ES-I3 (cell line): Measurements from ENCODE around the gene CDC42BPB.

Experiments used
- H3K36me3 ChIP-seq: 2 replicates; pipeline ENCODE4 v1.6.1; 2013; ENCODE audit warnings: mild to moderate bottlenecking, low read length, control low read depth, moderate library complexity; ENCODE audit not compliant: insufficient read depth
- H3K4me1 ChIP-seq: 2 replicates; pipeline ENCODE4 v1.6.1; 2013; ENCODE audit warnings: mild to moderate bottlenecking, control low read depth, low read length; ENCODE audit not compliant: insufficient read depth
- H3K9ac ChIP-seq: 2 replicates; pipeline ENCODE4 v1.6.1; 2013; ENCODE audit warnings: low read depth, mild to moderate bottlenecking, low read length, moderate library complexity
- H3K9me3 ChIP-seq: 2 replicates; pipeline ENCODE4 v1.6.1; 2013; ENCODE audit warnings: mild to moderate bottlenecking, low read length, moderate library complexity; ENCODE audit not compliant: control insufficient read depth, insufficient read depth

CDC42BPB gene

GRCh38 chr14:102980409-102980810, 76.9 kb downstream of the CDC42BPB start:
- Histone ChIP-seq H3K9ac (no peak overlapping the region), H3K9me3 (no peaks in the 10 kb centered on the region), H3K36me3 (peaks cover 49% of the 10 kb centered on the region)

GRCh38 chr14:102979406-102979805, 77.9 kb downstream of the CDC42BPB start:
- peaks cover 45% of the 10 kb centered on the region for H3K36me3 ChIP-seq
- no peaks in the 10 kb centered on the region for H3K9me3 ChIP-seq

More at GRCh38 chr14:102980409-102980810, 76.9 kb downstream of the CDC42BPB start:
- H3K4me1 ChIP-seq, result no peaks in the 10 kb centered on the region

DNA sequence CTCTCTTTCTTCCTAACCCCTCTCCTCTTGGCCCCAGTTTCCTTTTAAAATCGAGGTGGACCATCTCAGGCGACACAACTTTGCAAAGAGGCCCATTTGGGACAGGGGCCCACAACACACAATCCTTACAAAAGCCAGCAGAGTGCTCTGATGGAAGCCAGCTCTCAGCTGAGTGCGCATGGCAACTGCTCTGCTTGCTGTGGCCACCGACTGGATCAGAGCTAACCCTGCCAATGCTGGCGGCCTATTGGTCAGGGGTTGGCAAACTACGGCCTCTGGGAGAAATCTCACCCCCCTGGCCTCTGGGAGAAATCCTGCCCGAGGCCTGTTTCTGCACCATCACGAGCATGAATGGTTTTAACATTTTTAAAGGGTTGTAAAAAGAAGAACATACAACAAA, 79.9 kb downstream of the CDC42BPB start:
- Histone ChIP-seq H3K9ac (no peak overlapping the region), H3K9me3 (no peaks in the 10 kb centered on the region), H3K4me1 (no peaks in the 10 kb centered on the region), H3K36me3 (peaks cover 32% of the 10 kb centered on the region)

More at GRCh38 chr14:102979406-102979805, 77.9 kb downstream of the CDC42BPB start:
- no peaks in the 10 kb centered on the region for H3K4me1 ChIP-seq
- no peak overlapping the region for H3K9ac ChIP-seq

DNA sequence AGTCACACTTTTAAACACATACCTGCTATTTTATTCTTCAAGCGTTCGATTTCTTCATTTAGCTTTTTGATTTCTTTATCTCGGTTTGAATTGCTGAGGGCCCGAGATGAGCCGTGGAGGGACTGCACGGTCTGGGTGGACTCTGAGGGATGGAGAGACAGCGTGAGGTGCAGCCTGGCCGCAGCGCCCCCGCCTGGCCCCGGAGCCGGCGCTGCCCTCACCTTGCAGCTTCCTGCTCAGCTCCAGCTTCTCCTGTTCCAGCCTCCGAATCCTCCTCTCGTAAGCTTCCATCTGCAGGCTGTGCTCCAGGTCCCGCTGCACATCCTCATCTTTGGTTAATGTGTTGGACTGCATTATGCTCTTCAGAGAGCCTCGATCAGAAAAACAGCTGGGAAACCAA, 81.7 kb downstream of the CDC42BPB start:
- Histone ChIP-seq H3K36me3 (peaks cover 35% of the 10 kb centered on the region), H3K4me1 (no peaks in the 10 kb centered on the region), H3K9ac (no peak overlapping the region), H3K9me3 (no peaks in the 10 kb centered on the region)

DNA sequence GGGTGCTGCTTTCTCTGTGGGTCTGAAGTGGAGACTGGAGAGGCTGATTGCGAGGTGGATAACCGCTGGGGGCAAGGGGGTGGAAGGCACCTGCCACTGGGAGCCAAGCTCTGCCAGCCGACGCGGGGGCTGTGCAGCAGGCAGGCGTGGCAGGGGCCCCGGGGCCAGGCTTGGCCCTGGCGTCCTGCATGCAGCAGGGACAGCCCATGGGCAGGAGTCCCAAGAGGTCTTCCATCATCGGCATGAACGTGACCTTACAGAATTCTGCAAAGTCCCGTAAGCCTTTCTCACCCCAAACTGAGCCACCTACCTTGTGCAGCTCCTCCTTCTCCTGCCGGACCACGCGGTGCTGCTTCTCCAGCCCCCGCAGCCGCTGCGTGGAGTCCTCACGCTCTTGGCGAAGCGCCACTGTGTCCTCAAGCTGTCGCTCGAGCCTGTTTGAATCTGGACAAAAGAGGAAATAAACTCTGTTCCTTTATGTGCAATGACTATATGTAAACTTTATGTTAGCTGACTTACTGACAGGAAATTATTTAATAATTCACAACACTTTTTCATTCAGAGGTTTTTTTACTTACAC, 83.6 kb downstream of the CDC42BPB start:
- Histone ChIP-seq H3K36me3 (peaks cover 29% of the 10 kb centered on the region), H3K9me3 (no peaks in the 10 kb centered on the region), H3K9ac (no peak overlapping the region), H3K4me1 (no peaks in the 10 kb centered on the region)

DNA sequence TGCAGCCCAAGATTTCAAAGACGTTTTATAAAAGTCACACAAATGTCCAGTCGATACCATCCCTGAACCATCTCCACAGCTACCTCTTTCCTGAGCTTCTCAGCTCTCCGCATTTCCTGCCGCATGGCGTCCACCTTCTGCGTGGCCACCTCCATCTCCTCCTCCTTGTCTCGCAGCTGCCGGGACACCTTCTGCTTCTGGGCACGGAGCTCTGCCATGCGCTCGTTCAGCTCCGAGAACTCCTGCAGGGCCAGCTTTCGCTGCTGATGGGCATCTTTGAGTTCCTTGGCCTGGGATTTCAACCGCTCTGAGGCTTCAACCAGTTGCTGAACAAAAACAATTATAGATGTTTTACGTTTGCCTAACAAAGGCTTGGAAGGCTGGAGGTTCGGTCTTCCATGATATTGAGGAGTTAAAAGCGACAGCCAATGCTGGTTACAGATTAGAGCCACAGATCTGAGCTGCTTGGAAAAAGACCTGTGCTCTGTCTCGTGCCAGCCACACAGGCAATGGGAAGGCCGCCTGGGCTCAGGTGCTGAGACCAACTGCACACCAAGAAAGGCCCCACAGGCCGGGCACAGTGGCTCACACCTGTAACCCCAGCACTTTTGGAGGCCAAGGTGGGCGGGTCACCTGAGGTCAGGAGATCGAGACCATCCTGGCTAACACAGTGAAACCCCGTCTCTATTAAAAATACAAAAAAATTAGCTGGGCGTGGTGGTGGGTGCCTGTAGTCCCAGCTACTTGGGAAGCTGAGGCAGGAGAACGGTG, 85.3 kb downstream of the CDC42BPB start:
- Histone ChIP-seq H3K36me3 (peaks cover 32% of the 10 kb centered on the region), H3K9ac (no peak overlapping the region), H3K4me1 (no peaks in the 10 kb centered on the region), H3K9me3 (no peaks in the 10 kb centered on the region)

DNA sequence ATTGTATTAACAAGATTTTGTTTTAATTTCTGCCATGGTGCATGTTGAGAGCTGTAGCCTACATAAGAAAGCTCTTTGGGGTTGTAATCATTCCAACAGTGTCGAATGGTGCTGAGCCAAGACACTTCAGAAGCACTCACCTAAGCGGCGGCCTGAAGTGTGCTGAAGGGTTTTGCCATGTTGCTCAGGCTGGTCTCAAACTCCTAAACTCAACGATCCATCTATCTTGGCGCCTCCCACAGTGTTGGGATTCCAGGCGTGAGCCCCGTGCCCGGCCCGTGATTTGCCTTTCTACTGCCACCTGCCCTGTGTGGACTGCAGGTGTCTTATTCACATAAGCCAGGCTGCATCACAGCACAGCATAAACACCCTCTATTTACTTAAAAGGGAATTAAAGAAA, 86.0 kb downstream of the CDC42BPB start:
- H3K36me3 ChIP-seq, result peaks cover 36% of the 10 kb centered on the region
- H3K9me3 ChIP-seq, result no peaks in the 10 kb centered on the region
- H3K4me1 ChIP-seq, result no peaks in the 10 kb centered on the region

DNA sequence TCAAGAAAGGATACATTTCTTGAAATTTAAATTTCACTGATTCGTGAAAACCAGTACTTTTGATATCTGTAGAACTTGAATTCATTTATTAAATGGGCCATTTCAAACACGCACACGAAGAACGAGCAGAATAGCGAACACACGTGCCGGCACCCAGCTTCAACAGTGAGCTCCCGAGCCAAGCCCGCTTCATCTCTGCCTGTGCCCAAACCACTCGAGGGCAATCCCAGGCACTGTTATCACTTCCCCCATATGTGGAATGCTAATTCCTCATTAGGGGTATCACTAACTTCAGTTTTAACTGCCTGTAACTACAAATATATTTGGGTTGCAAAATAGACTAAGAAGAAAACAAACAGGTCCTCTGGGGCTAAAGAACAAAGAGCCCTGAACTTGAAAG, 86.9 kb downstream of the CDC42BPB start:
- H3K36me3 ChIP-seq, result peaks cover 37% of the 10 kb centered on the region
- no peaks in the 10 kb centered on the region for H3K4me1 ChIP-seq
- no peak overlapping the region for H3K9ac ChIP-seq
- no peaks in the 10 kb centered on the region for H3K9me3 ChIP-seq

More for the DNA sequence above, 86.0 kb downstream of the CDC42BPB start:
- no peak overlapping the region for H3K9ac ChIP-seq

DNA sequence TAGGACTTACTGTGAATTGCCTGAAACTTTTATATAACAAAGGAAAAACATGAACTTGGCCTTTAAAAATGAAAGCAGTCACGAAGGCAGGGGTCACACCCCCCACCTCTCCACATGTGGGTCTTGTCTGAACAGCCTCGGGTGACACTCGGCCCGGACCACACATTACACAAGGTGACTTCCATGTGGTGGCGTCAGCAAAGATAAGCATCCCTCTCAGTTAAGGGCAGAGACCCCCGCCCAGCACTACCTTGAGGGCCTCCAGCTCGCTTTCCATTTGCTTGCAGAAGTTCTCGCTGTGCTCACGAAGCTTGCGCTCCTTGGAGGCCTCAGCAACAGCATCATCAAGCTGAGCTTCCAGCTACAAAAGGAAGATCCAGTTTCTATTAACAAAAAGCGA, 87.4 kb downstream of the CDC42BPB start:
- H3K9ac ChIP-seq, result no peak overlapping the region
- no peaks in the 10 kb centered on the region for H3K9me3 ChIP-seq
- no peaks in the 10 kb centered on the region for H3K4me1 ChIP-seq
- H3K36me3 ChIP-seq, result peaks cover 35% of the 10 kb centered on the region

GRCh38 chr14:102969060-102969791, 88.1 kb downstream of the CDC42BPB start:
- Histone ChIP-seq H3K9me3 (no peaks in the 10 kb centered on the region), H3K9ac (no peak overlapping the region), H3K36me3 (peaks cover 35% of the 10 kb centered on the region), H3K4me1 (no peaks in the 10 kb centered on the region)

DNA sequence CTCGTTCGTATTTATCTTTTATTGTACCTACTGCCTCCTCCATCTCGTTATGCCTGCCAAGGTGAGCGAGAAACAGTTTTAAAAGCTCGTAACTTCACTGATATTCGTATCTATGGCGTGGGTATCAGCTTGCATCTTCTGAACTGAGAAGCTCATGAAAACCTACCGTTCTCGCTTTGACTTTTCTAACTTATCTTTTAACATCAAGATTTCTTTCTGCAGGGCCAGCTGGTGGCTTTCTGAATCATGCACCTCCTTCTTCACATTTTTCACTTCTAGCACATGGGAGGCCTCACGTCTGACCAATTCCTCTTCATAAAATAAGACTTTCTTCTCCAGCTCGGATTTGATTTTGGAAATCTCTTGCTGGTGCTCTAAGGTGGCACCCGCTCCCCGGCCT, 89.0 kb downstream of the CDC42BPB start:
- peaks cover 41% of the 10 kb centered on the region for H3K36me3 ChIP-seq
- no peaks in the 10 kb centered on the region for H3K9me3 ChIP-seq
- no peaks in the 10 kb centered on the region for H3K4me1 ChIP-seq
- H3K9ac ChIP-seq, result no peak overlapping the region

DNA sequence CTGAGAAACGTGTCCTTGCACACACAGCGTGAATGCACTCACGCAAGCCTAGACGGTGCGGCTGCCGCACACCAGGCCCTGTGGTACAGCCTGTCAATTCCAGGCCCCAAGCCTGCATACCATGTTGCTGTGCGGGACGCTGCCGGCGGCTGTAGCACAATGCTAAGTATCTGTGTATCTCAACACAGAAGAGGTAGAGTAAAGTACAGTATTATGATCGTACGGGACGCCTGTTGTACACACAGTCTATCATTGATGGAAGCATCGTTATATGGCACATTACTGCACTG, 89.9 kb downstream of the CDC42BPB start:
- Histone ChIP-seq H3K36me3 (peaks cover 44% of the 10 kb centered on the region), H3K9ac (no peak overlapping the region), H3K4me1 (no peaks in the 10 kb centered on the region), H3K9me3 (no peaks in the 10 kb centered on the region)

GRCh38 chr14:102966681-102967505, 90.5 kb downstream of the CDC42BPB start:
- H3K9me3 ChIP-seq, result no peaks in the 10 kb centered on the region
- peaks cover 48% of the 10 kb centered on the region for H3K36me3 ChIP-seq
- no peaks in the 10 kb centered on the region for H3K4me1 ChIP-seq
- no peak overlapping the region for H3K9ac ChIP-seq

DNA sequence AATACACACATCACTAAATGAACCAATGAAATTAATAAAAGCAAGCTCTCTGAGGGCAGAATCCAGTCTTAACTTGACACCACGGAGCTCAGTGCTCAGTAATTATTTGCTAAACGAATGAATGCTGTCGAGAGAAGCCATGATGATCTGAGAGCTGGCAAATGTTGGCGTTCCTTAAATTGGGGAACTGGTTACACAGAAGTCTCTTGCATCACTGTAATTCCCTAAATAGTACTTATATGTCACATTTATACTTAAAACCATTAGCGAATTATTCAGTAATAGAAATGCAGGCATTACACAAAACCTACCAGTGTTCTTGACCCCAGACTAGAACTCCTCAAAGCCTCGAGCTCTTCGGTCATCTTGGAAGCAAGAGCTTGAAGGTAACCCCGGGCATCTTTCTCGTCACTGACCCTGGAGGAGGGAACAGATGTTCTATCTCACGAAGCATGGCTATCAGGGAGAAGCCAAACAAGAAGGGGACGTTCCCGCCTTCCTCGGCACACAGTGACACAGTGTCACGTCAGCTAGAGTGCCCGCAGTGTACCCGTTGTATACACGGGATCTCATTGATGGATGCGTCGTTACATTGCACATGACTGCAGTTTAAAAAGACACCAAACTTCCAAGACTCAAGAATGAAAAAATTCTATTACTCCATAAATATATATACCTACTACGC, 91.2 kb downstream of the CDC42BPB start:
- Histone ChIP-seq H3K4me1 (no peaks in the 10 kb centered on the region), H3K9ac (no peak overlapping the region), H3K9me3 (no peaks in the 10 kb centered on the region), H3K36me3 (peaks cover 45% of the 10 kb centered on the region)
